HCT116 (cell line): ENCODE measurements around the gene HK2. TPM values are rescaled to one million over a fixed set of nuclear protein-coding genes. Genes with fewer than 3 reads are reported as not detected.

ENCODE experiments used
- ATAC-seq: fragments of 200-7000 bp; cut with Tn5 transposase; 2 replicates; pipeline ENCODE4 v1.9.1; 2020; ENCODE audit warnings: mild to moderate bottlenecking, moderate library complexity
- BruUV-seq: library from RNA; stranded (reverse); fragments of 400-500 nt; replicated peaks from 2 replicates; lab custom pipeline; 2021; lab: Mats Ljungman, UMichigan
- CTCF ChIA-PET: fragments of 300-600 bp; sonication (Branson Sonifier 250); formaldehyde crosslinking; loops from one replicate; lab custom pipeline; 2021; ENCODE audit warnings: antibody characterized with exemption; lab: Charles Lee
- POLR2A ChIA-PET: fragments of 300-600, 350-600 bp; sonication (Branson Sonifier 250); formaldehyde crosslinking; loops from one replicate; lab custom pipeline; 2021; ENCODE audit warnings: antibody characterized with exemption; lab: Charles Lee
- RAD21 ChIA-PET, 2 experiments: fragments of 300-600 bp; sonication (Branson Sonifier 250); formaldehyde crosslinking; loops; one replicate each; lab custom pipeline; 2023; ENCODE audit warnings: low total read pairs in 2 of 2; ENCODE audit not compliant: uncharacterized antibody in 2 of 2, unreplicated experiment in 2 of 2, low non-redundant PET in 1 of 2; lab: Charles Lee
- DNase-seq: peaks from one replicate; pipeline ENCODE4 v3.0.0-alpha.2; 2010; ENCODE audit warnings: low read depth, low spot score
- H2AFZ ChIP-seq: fragments of 200-600 bp; shearing (Covaris generic), sonication (generic); 2 replicates; pipeline ENCODE4 v1.6.1; 2017; ENCODE audit warnings: low read depth, mixed run types, mixed read lengths, antibody characterized with exemption, low read length; ENCODE audit not compliant: poor library complexity, severe bottlenecking
- H3K27ac ChIP-seq: 2 replicates; pipeline ENCODE4 v1.5.1; 2012; ENCODE audit warnings: low read depth, low read length
- H3K27me3 ChIP-seq: fragments of 200-600 bp; sonication (generic); 2 replicates; pipeline ENCODE4 v1.6.1; 2016; ENCODE audit warnings: mixed run types, low read length, mixed read lengths; ENCODE audit not compliant: insufficient read depth
- H3K36me3 ChIP-seq, 2 experiments: fragments of 200-500 bp in 1 of 2; fragments of 200-600 bp in 1 of 2; sonication (Bioruptor generic) in 1 of 2; sonication (generic) in 1 of 2; 2 replicates each; pipeline versions ENCODE4 v1.5.1 to v1.6.1; 2014 to 2016; ENCODE audit warnings: low read length in 2 of 2, inconsistent platforms in 1 of 2, mixed read lengths in 1 of 2, mixed run types in 1 of 2; ENCODE audit not compliant: insufficient read depth in 2 of 2, control insufficient read depth in 1 of 2
- H3K4me1 ChIP-seq, 2 experiments: fragments of 200-600 bp in 1 of 2; sonication (generic) in 1 of 2; 2 replicates each; pipeline versions ENCODE4 v1.5.1 to v1.6.1; 2012 to 2017; ENCODE audit warnings: low read length in 2 of 2, inconsistent platforms in 1 of 2, mild to moderate bottlenecking in 1 of 2, mixed read lengths in 1 of 2, mixed run types in 1 of 2, moderate library complexity in 1 of 2; ENCODE audit not compliant: insufficient read depth in 2 of 2, control insufficient read depth in 1 of 2
- H3K4me2 ChIP-seq: fragments of 200-600 bp; sonication (generic); 2 replicates; pipeline ENCODE4 v1.6.1; 2017; ENCODE audit warnings: mixed run types, low read length, mixed read lengths
- H3K4me3 ChIP-seq, 2 experiments: fragments of 200-600 bp in 1 of 2; sonication (generic) in 1 of 2; replicated peaks in 1 of 2; 2 replicates each; pipeline ENCODE4 v1.5.1; 2011 to 2016; ENCODE audit warnings: low read length in 2 of 2, control low read depth in 1 of 2, low read depth in 1 of 2, mild to moderate bottlenecking in 1 of 2, mixed read lengths in 1 of 2, mixed run types in 1 of 2
- H3K79me2 ChIP-seq: fragments of 200-600 bp; sonication (generic); 2 replicates; pipeline ENCODE4 v1.6.1; 2017; ENCODE audit warnings: mild to moderate bottlenecking, mixed run types, low read length, moderate library complexity, mixed read lengths; ENCODE audit not compliant: insufficient read depth
- H3K9ac ChIP-seq: fragments of 200-600 bp; sonication (generic); 2 replicates; pipeline ENCODE4 v1.6.1; 2016; ENCODE audit warnings: low read length, mixed read lengths
- H3K9me2 ChIP-seq: fragments of 200-600 bp; sonication (generic), shearing (Covaris generic); 2 replicates; pipeline ENCODE4 v1.6.1; 2017; ENCODE audit warnings: mixed run types, mild to moderate bottlenecking, moderate library complexity; ENCODE audit not compliant: insufficient read depth
- H3K9me3 ChIP-seq, 2 experiments: fragments of 200-500 bp in 1 of 2; fragments of 200-600 bp in 1 of 2; sonication (Bioruptor generic) in 1 of 2; sonication (generic) in 1 of 2; 2 replicates each; pipeline ENCODE4 v1.6.1; 2014 to 2017; ENCODE audit warnings: low read length in 2 of 2, mixed read lengths in 2 of 2, inconsistent platforms in 1 of 2, low read depth in 1 of 2, mild to moderate bottlenecking in 1 of 2, mixed run types in 1 of 2, moderate library complexity in 1 of 2; ENCODE audit not compliant: control insufficient read depth in 1 of 2, insufficient read depth in 1 of 2
- H4K20me1 ChIP-seq: fragments of 200-600 bp; sonication (generic), shearing (Covaris generic); 2 replicates; pipeline ENCODE4 v1.6.1; 2017; ENCODE audit warnings: mixed run types, mild to moderate bottlenecking, moderate library complexity; ENCODE audit not compliant: insufficient read depth
- ATF3 ChIP-seq: IDR thresholded peaks from 2 replicates; pipeline ENCODE4 v1.6.1; 2012
- CEBPB ChIP-seq: IDR thresholded peaks from 2 replicates; pipeline ENCODE4 v1.6.1; 2012; ENCODE audit warnings: low read depth
- EGR1 ChIP-seq: IDR thresholded peaks from 2 replicates; pipeline ENCODE4 v1.6.1; 2012; ENCODE audit warnings: low read depth
- ELF1 ChIP-seq: IDR thresholded peaks from 2 replicates; pipeline ENCODE4 v1.6.1; 2012; ENCODE audit warnings: low read depth, borderline replicate concordance
- EZH2 ChIP-seq: fragments of 200-600 bp; sonication (generic); IDR thresholded peaks from 2 replicates; pipeline ENCODE4 v1.6.1; 2017; ENCODE audit warnings: antibody characterized with exemption, mixed run types
- FOSL1 ChIP-seq: IDR thresholded peaks from 2 replicates; pipeline ENCODE4 v1.6.1; 2012; ENCODE audit warnings: low read depth
- MAX ChIP-seq: IDR thresholded peaks from 2 replicates; pipeline ENCODE4 v1.6.1; 2012
- POLR2AphosphoS5 ChIP-seq: IDR thresholded peaks from 2 replicates; pipeline ENCODE4 v1.6.1; 2011; ENCODE audit warnings: mild to moderate bottlenecking, low read depth, low read length, moderate library complexity
- RAD21 ChIP-seq: IDR thresholded peaks from 2 replicates; pipeline ENCODE4 v1.6.1; 2012; ENCODE audit warnings: low read depth, mild to moderate bottlenecking
- REST ChIP-seq: IDR thresholded peaks from 2 replicates; pipeline ENCODE4 v1.6.1; 2012; ENCODE audit warnings: low read depth
- SIN3A ChIP-seq: IDR thresholded peaks from 2 replicates; pipeline ENCODE4 v1.6.1; 2012; ENCODE audit warnings: low read depth
- TCF7L2 ChIP-seq: IDR thresholded peaks from 2 replicates; pipeline ENCODE4 v1.7.0; 2011; ENCODE audit warnings: borderline replicate concordance, inconsistent platforms; ENCODE audit not compliant: insufficient read depth, insufficient read length; ENCODE audit errors: extremely low read depth
- YY1 ChIP-seq: IDR thresholded peaks from 2 replicates; pipeline ENCODE4 v1.6.1; 2011; ENCODE audit warnings: low read length, low read depth, moderate library complexity, mild to moderate bottlenecking; ENCODE audit not compliant: insufficient replicate concordance; ENCODE audit errors: extremely low read depth
- ZBTB33 ChIP-seq: IDR thresholded peaks from 2 replicates; pipeline ENCODE4 v1.6.1; 2011; ENCODE audit warnings: mild to moderate bottlenecking, low read length, moderate library complexity; ENCODE audit not compliant: insufficient replicate concordance; ENCODE audit errors: extremely low read depth
- ZNF274 ChIP-seq: fragments of 200-500 bp; sonication (Bioruptor generic); IDR thresholded peaks from 2 replicates; pipeline ENCODE4 v1.6.1; 2014; ENCODE audit warnings: mild to moderate bottlenecking, low read depth, low read length, inconsistent platforms
- intact Hi-C: fragments of 100-400 bp; cut with micrococcal nuclease; formaldehyde crosslinking; loops from 2 replicates; pipeline ENCODE4 v1.10.0; 2022
- total RNA-seq: library from RNA; stranded (reverse); gene quantifications from one replicate; pipeline ENCODE4 v1.2.1, GENCODE V29; 2021; ENCODE audit not compliant: unreplicated experiment

HK2 gene
- total RNA-seq, 1 experiment from 2014 or later, result 42.5 TPM

- H3K36me3 ChIP-seq, result no peaks in the 10 kb centered on the region
- no peak for DNase-seq
- H3K27ac ChIP-seq, result no peak overlapping the region
- H2AFZ ChIP-seq, result no peak overlapping the region
- no peaks in the 10 kb centered on the region; the same call in 1 of the 2 replicates for H3K27me3 ChIP-seq
- no peak overlapping the region for H3K4me3 ChIP-seq
- ATAC-seq, result no peak
- no peak overlapping the region for H3K4me2 ChIP-seq
- no TSS peak for BruUV-seq
- no peaks in the 10 kb centered on the region for H3K9me2 ChIP-seq
- no peaks in the 10 kb centered on the region for H3K9me3 ChIP-seq
- intact Hi-C loops, result no loop called here
- no peak overlapping the region for H3K9ac ChIP-seq
- H3K4me1 ChIP-seq, result no peaks in the 10 kb centered on the region
- ChIA-PET CTCF (no interaction called here), POLR2A (no interaction called here), RAD21 (no interaction called here)
- H3K79me2 ChIP-seq, result no peaks in the 10 kb centered on the region
- TF ChIP-seq REST (no peak), SIN3A (no peak), ZNF274 (no peak), MAX (no peak), RAD21 (no peak), CEBPB (no peak), ELF1 (no peak), ZBTB33 (no peak), TCF7L2 (no peak), POLR2AphosphoS5 (no peak), FOSL1 (no peak), YY1 (no peak), ATF3 (no peak), EGR1 (no peak), EZH2 (no peak)
- H4K20me1 ChIP-seq, result no peaks in the 10 kb centered on the region
Observed at GRCh38 chr2:74814102-74814501, 19.8 kb upstream of the HK2 start.
